Measurements from ENCODE around the gene SGSM1.
"Not testable (repeated sequence)": the region's sequence is repeated elsewhere in the genome, so short reads cannot be mapped to it uniquely, and the experiment has no call there.

Gene SGSM1

GRCh38 chr22:24837517-24837916 is 31.5 kb downstream of the SGSM1 start:
- DNase-seq, ATAC-seq: not testable (repeated sequence)

GRCh38 chr22:24841261-24841660 is 35.2 kb downstream of the SGSM1 start:
- ATAC-seq, result no peak
- DNase-seq, result no peak

DNA sequence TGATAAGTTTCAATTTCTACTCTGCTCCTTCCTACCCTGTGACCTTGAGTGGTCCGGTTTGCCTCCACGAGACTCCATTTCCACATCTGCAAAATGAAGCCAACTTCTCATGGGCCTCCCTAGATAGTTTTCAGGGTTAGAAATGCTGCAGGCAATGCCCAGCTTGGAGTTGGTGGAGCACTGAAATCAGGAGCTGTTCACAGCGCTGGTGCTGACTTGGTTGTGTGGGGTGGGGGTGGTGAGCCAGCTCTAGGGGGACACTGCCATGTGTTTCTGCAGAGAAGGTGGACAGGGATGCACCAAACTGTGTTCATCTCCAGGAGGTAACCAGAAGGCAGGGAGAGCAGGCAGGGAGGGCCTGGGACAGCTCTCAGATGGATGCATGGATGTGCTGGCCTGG is 37.0 kb downstream of the SGSM1 start:
- no peak for DNase-seq
- no peak for ATAC-seq

GRCh38 chr22:24845041-24845898 is 39.3 kb downstream of the SGSM1 start:
- DNase-seq, result no peak
- ATAC-seq, result no peak

- ATAC-seq, result no peak
- DNase-seq, result no peak
These were observed 41.5 kb downstream of the SGSM1 start for GRCh38 chr22:24847490-24847889.

- no peak for ATAC-seq
- no peak for DNase-seq
These were observed 42.7 kb downstream of the SGSM1 start for GRCh38 chr22:24848559-24849168.

DNA sequence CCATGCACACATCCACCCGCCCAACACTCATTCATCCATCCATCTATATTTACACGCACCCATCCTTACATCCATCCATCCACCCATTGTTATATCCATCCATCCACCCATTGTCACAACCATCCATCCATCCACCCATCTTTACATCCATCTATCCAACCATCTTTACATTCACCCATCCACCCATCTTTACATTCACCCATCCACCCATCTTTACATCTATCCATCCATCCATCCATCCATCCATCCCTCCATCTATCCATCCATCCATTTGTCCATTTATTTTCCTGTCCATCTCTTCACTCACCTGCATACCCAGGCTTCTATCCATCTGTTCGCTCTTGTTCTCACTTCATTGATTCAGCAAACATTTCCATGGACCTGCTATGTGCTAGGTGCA is 49.8 kb downstream of the SGSM1 start:
- DNase-seq (no peak), ATAC-seq (no peak)

DNA sequence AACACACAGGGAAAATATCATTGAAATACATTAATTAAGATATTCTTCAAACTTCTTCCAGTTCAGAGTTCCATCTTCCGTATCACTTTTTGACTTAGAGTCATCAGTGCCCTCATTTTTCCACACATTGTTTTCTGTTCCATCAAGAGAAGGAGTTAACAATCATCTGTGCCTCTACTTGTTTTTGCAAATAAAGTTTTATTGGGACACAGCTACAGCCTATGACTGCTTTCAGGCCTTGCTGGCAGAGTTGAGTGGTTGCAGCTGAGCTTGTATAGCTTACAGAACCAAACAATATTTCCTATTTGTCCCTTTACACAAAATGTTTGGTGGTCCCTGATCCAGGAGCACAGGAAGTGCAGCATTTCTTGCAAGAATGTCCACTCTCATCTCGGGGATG is 51.6 kb downstream of the SGSM1 start:
- DNase-seq (no peak), ATAC-seq (no peak)

DNA sequence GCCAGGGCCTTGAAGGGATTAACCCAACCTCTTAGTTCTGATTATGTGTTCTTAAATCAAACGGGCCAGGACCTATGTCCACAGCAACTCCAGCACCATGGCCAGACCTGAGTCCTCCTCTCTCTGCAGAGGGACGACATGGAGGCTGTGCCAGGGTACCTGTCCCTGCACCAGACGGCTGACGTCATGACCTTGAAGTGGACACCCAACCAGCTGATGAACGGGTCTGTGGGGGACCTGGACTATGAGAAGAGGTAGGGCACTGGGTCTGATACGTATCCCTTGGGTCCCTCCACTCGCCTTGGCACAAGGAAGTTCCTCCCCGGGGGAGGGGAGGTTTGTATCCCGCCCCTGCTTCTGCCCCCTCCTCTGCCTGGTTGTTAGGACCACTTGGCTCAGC is 53.6 kb downstream of the SGSM1 start:
- no peak for ATAC-seq
- DNase-seq, result no peak

GRCh38 chr22:24865508-24865907 is 59.5 kb downstream of the SGSM1 start:
- DNase-seq (no peak), ATAC-seq (no peak)

DNA sequence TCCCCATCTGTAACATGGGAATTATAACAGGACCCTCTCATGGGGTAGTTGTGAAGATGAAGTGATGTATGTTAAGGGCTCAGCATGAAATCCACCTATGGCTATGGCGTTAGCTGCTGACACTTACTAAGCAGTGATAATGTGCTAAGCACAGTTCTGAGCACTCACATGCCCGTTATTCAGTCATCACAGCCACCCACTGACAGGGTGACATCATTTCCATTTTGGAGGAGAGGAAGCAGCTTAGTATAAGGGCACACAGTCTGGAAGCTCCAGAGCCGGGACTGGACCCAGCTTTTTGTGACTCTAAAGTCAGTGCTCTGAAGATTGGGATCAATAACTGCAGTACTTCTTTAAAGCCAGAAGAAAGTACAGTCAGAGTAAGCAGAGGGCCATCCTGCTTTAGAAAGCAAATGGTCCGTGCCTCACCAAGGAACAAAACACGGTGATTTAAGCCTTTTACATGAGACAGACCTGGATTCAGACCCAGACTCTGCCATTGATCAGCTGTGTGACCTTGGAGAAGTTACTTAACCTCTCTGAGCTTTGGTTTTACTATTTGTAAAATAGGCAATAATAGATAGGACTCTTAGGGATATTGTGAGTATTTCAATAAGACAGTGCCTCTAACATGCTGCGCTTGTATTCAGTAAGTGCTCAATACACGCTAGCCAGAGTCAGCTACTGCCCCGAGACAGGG is 61.5 kb downstream of the SGSM1 start:
- ATAC-seq (no peak), DNase-seq (no peak)

DNA sequence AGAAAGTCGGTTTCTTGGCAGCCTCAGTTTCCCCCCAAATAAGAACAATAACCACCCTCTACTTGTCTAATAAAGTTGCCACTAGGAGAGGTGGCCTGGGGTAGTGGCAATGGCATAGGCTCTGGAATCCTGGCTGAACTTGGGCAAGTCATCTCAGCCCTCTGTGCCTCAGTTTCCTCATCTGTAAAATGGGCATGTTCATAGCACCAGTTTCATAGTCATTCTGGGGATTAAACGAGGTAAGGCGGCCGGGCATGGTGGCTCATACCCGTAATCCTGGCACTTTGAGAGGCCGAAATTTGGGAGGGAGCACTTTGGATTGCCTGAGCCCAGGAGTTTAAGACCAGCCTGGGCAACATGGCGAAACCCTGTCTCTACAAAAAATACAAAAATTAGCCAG is 63.0 kb downstream of the SGSM1 start:
- DNase-seq, result no peak
- no peak for ATAC-seq

- DNase-seq (no peak), ATAC-seq (no peak)
These were observed 65.7 kb downstream of the SGSM1 start for GRCh38 chr22:24871611-24872205.

GRCh38 chr22:24873226-24873625 is 67.2 kb downstream of the SGSM1 start:
- ATAC-seq, result no peak
- no peak for DNase-seq

GRCh38 chr22:24875862-24876506 is 70.0 kb downstream of the SGSM1 start:
- DNase-seq (peak; percentile 22), ATAC-seq (no peak)

GRCh38 chr22:24876700-24877099 is 70.7 kb downstream of the SGSM1 start:
- ATAC-seq (no peak), DNase-seq (no peak)

DNA sequence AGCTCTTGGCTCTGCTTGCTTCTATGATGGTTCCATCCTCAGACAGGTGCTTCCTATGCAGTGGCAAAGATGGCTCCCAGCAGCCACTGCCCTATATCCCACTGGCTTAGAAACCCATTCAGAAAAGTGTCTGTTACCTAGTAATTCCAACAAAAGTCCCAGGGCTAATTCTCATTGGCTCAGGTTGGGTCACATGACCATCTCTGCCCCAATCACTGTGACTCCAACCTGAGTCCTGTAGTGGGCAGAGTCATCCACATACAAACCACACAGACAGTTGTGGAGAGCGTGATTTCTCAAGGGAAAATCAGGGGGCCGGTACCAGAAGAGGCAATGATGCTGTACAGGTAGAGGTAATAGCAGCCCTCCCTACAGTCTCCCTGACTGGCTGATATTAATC is 73.0 kb downstream of the SGSM1 start:
- ATAC-seq, result no peak

DNA sequence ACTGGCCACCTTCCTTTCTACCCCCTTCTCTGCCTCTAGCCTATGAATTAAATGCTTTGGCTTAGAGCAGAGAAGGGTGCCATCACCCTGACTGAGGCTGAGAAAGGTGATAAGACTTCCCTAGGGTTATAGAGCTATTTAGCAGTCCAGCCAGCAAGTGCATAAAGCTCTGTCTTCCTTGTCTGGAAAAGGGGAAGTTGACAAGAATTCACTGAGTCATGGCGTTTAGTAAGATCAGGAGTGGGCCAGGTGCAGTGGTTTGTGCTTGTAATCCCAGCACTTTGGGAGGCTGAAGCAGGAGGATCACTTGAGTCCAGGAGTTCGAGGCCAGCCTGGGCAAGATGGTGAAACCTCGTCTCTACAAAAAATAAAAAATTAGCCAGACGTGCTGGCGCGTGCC is 77.4 kb downstream of the SGSM1 start:
- ATAC-seq (no peak), DNase-seq (no peak)

More for the DNA sequence above, 73.0 kb downstream of the SGSM1 start:
- DNase-seq, result no peak

DNA sequence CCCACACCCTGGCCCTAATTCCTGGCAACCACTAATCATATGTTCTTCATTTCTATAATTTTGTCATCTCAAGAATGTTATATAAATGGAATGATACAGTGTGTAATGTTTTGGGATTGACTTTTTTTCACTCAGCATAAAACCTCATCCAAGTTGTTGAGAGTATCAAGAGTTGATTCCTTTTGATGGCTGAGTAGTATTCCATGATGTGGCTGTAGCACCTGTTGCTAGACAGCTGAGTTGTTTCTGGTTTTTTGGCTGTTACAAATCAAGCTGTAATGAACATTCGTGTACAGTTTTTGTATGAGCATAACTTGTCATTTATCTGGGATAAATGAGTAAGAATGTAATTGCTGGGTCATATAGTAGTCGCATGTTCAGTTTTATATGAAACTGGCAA is 81.2 kb downstream of the SGSM1 start:
- no peak for ATAC-seq

DNA sequence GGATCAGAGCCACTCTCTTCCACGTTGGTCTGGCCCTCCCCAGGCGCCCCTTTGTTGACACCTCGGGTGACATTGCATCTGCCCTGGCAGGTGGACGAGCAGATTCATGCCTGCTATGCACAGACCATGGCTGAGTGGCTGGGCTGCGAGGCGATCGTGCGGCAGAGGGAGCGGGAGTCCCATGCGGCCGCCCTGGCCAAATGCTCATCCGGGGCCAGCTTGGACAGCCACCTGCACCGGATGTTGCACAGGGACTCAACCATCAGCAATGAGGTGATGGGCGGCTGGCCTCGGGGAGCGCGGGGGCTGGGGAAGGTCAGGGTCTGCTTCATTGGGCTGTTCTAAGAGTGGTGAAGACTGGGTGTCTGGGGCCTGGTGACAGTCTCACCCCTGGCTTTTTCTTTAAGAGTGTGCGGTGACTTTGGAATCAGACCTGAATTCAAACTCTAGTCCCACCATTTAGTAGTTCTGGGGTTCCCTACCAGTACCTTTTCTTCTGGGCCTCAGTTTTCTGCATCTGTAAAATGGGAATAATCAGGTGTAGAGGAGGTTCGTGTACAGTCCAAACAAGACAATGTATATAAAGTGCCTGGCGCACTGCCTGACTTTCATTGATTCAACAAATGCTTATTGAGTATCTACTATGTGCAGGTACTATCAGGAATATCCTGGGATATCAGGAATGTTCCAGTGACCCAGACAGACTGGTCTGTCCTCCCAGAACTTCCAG is 87.5 kb downstream of the SGSM1 start:
- no peak for DNase-seq
- ATAC-seq, result no peak

More for the DNA sequence above, 81.2 kb downstream of the SGSM1 start:
- no peak for DNase-seq

DNA sequence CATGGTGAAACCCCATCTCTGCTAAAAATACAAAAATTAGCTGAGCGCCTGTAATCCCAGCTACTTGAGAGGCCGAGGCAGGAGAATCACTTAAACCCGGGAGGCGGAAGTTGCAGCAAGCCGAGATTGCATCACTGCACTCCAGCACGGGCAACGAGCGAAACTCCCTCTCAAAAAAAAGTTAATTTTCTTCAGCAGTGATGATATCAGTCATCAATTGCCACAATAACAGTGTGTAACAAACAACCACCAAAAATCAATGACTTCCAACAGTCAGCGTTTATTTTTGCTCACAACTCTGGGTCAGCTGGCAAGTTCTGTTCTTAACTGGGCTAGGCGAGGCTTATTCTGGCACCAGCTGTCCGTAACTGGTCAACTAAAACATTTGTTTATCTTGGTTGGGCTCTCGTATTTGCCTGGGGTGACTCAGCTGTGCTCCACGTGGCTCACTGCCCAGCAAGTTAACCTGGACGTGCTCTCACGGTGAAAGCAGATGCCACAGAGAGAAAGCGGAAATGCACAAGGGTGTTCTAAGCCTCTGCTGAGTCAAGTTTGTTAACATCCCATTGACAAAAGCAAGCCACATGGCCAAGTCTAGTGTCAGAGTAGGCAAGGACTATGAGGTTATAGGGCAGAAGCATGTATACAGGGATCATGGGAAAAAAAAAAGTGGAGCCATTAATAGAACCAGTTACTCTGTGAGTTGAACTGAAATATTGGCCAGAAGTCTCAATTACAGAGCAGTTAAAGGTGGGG is 88.4 kb downstream of the SGSM1 start:
- no peak for ATAC-seq

More for the DNA sequence above, 88.4 kb downstream of the SGSM1 start:
- DNase-seq, result no peak
